Memory B cell (primary cell): ENCODE measurements around the gene AP4M1.
"Not testable (repeated sequence)": the region's sequence is repeated elsewhere in the genome, so short reads cannot be mapped to it uniquely, and the experiment has no call there.

ENCODE experiments used
- ATAC-seq: fragments of 150-1000 bp; cut with Tn5 transposase; 2 replicates; pipeline ENCODE4 v1.10.0; 2021; ENCODE audit warnings: low read depth, mild to moderate bottlenecking, moderate library complexity
- DNase-seq, 2 donors: peaks; one replicate each; pipeline ENCODE4 v3.0.0; 2022; ENCODE audit warnings: low spot score in 2 of 2
- H3K27ac Mint-ChIP-seq: one replicate; pipeline ENCODE4 v1.8.0; 2022; ENCODE audit warnings: mild to moderate bottlenecking, moderate library complexity, mixed read lengths
- H3K27me3 Mint-ChIP-seq: one replicate; pipeline ENCODE4 v1.8.0; 2022; ENCODE audit warnings: mixed read lengths
- H3K36me3 Mint-ChIP-seq: one replicate; pipeline ENCODE4 v1.8.0; 2022; ENCODE audit warnings: mild to moderate bottlenecking, mixed read lengths
- H3K4me1 Mint-ChIP-seq: one replicate; pipeline ENCODE4 v1.8.0; 2022; ENCODE audit warnings: mixed read lengths
- H3K4me3 Mint-ChIP-seq: one replicate; pipeline ENCODE4 v1.8.0; 2022; ENCODE audit warnings: mild to moderate bottlenecking, moderate library complexity, mixed read lengths
- H3K9me3 Mint-ChIP-seq: one replicate; pipeline ENCODE4 v1.8.0; 2022; ENCODE audit warnings: mixed read lengths

Gene AP4M1

DNA sequence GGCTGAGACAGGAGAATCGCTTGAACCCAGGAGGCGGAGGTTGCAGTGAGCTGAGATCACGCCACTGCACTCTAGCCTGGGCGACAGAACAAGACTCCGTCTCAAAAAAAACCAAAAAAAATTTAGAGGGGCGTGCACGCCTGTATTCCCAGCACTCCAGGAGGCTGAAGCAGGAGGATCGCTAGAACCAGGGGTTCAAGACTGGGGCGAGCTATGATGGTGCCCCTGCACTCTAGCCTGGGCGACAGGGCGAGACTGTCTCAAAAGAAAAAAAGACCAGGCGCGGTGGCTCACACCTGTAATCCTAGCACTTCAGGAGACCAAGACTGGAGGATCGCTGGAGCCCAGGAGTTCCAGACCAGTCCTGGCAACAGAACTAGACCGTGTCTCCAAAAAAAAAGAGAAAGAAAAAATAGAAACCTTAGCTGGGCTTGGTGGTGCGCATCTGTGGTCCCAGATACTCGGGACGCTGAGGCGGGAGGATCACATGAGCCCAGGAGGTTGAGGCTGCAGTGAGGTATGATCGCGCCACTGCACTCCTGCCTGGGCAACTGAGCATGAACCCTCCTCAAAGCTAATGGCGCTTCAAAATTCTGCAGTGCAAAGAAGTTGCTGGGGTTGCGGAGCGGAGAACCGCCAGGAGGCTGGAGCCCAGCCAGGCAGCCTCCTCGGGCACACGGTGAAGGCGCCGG, 24.9 kb downstream of the AP4M1 start:
- peaks cover 20% of the 10 kb centered on the region for H3K4me1 Mint-ChIP-seq
- no peak for DNase-seq
- H3K36me3 Mint-ChIP-seq: peaks cover 3% of the 10 kb centered on the region
- peak overlapping the region; percentile 100 for H3K4me3 Mint-ChIP-seq
- H3K27ac Mint-ChIP-seq: peak overlapping the region; percentile 99
- no peaks in the 10 kb centered on the region for H3K27me3 Mint-ChIP-seq
- no peak for ATAC-seq
- H3K9me3 Mint-ChIP-seq: no peaks in the 10 kb centered on the region

DNA sequence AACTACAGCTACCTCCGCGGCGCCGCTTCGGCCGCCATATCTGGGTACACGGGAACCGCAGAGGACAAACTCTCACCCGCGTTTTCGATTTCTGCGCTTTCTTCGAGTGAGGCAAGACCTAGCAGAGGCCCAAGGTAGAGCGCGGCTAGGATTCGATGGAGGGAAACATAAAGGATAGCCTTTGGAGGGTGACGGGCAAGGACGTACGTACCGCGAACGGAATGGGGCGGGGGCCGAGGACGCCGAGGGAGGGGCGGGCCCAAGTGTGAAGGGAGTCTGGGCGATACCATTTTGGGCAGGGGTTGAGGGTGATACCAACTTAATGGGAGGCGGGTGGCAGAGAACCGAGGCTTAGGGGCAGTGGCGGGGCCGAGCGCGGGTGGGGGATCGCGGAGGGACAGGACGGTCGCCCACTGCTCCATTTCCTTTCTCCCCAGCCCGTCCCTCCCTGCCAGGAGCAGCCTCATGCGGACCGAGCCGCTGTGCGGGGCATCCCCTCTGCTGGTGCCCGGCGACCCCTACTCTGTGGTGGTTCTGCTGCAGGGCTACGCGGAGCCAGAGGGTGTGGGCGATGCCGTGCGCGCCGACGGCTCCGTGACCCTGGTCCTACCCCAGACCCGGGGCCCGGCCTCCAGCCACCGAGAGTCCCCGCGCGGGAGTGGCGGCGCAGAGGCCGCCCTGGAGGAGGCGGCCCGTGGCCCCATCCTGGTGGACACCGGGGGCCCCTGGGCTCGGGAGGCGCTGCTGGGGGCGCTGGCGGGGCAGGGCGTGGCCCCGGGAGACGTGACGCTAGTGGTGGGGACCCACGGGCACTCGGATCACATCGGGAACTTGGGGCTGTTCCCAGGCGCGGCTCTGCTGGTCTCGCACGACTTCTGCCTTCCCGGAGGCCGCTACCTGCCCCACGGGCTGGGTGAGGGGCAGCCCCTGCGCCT, 25.8 kb downstream of the AP4M1 start, which contains the start of gene MBLAC1:
Gene MBLAC1, plus strand, starts transcription at position 37 of the 935 bp plus-strand sequence. Its CDS starts 429 bp downstream, at position 466.
- peak; percentile 90 to 94 for DNase-seq
- Mint-ChIP-seq H3K4me3 (peak within 1 kb of the TSS; percentile 100), H3K27ac (peak within 1 kb of the TSS; percentile 99), H3K4me1 (peaks cover 20% of the 10 kb centered on the region), H3K9me3 (no peaks in the 10 kb centered on the region), H3K36me3 (peaks cover 3% of the 10 kb centered on the region), H3K27me3 (no peaks in the 10 kb centered on the region)
- peak; percentile 75 for ATAC-seq

- Mint-ChIP-seq H3K27me3 (no peaks in the 10 kb centered on the region), H3K27ac (no peak overlapping the region), H3K4me3 (peak overlapping the region; percentile 100), H3K4me1 (peaks cover 21% of the 10 kb centered on the region), H3K9me3 (no peaks in the 10 kb centered on the region), H3K36me3 (no peaks in the 10 kb centered on the region)
- DNase-seq (peak in 1 of 2 donors; percentile 59), ATAC-seq (no peak)
Observed at GRCh38 chr7:100127866-100128636, 26.6 kb downstream of the AP4M1 start.

DNA sequence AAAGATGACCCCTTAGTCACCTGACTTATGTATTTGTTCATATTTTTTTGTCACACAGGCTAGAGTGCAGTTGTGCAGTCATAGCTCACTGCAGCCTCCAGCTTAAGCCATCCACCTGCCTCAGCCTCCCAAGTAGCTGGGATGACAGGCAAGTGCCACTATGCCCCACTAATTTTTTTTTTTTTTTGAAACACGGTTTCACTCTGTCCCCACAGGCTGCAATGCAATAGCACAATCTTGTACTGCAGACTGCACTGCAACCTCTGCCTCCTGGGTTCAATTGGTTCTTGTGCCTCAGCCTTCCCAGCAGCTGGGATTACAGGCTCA, 27.2 kb downstream of the AP4M1 start:
- ATAC-seq: no peak
- Mint-ChIP-seq H3K9me3 (no peaks in the 10 kb centered on the region), H3K36me3 (no peaks in the 10 kb centered on the region), H3K27me3 (no peaks in the 10 kb centered on the region), H3K4me1 (peaks cover 21% of the 10 kb centered on the region), H3K27ac (no peak overlapping the region), H3K4me3 (peak overlapping the region; percentile 27)
- DNase-seq: no peak

GRCh38 chr7:100130220-100130607, 28.8 kb downstream of the AP4M1 start:
- not testable (repeated sequence) for H3K9me3 Mint-ChIP-seq, H3K36me3 Mint-ChIP-seq, H3K27me3 Mint-ChIP-seq, H3K4me3 Mint-ChIP-seq, ATAC-seq, H3K27ac Mint-ChIP-seq, DNase-seq
- H3K4me1 Mint-ChIP-seq: peaks cover 15% of the 10 kb centered on the region

DNA sequence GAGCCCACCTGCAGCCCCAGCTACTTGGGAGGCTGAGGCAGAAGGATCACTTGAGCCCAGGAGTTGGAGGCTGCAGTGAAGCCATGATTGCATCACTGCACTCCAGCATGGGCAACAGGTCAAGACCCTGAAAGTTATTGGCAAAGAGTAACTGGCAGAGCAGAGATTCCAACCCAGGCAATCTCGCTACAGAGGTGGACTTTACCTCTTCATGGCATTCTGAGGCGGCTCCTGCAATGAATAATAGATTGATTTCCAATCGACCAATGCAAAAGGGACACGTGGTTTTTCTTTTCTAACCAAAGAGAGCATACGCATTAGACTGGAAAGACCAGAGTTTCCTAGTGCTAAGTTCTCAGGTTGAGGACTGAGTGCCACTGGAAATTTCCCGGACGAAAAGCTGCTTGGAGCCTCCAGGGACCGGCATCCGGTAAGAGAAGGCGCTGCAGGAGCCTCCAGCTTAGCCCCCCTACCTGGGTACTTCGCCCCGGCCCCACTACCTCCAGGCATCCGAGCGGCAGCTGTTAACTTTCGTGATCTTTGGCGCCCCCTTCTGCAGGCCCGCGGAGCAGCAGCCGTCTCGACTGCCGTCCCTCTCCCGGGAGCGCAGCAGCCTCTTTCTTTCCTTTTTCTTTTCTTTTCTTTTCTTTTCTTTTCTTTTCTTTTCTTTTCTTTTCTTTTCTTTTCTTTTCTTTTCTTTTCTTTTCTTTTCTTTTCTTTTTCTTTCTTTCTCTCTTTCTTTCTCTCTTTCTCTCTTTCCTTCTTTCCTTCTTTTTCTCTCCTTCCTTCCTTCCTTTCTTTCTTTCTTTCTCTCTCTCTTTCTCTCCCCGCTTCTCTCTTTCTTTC, 29.4 kb downstream of the AP4M1 start:
- Mint-ChIP-seq H3K27me3 (no peaks in the 10 kb centered on the region), H3K4me1 (peaks cover 15% of the 10 kb centered on the region), H3K36me3 (no peaks in the 10 kb centered on the region), H3K27ac (no peak overlapping the region), H3K9me3 (no peaks in the 10 kb centered on the region), H3K4me3 (no peak overlapping the region)
- ATAC-seq: no peak
- DNase-seq: peak; percentile 82 to 88

DNA sequence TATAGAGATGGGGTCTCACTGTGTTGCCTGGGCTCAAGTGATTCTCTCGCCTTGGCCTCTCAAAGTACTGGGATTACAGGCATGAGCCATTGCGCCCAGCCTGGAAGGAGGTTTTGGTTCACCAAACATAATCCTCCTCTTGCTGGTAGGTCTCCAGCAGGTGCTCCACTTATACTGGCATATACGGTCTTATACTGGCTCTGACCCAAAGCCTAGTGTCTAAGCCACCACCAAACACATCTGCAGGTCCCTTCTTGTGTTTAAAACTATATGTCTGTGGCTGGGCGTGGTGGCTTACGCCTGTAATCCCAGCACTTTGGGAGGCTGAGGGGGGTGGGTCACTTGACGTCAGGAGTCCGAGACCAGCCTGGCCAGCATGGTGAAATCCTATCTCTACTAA, 30.7 kb downstream of the AP4M1 start:
- peaks cover 13% of the 10 kb centered on the region for H3K4me1 Mint-ChIP-seq
- no peak for DNase-seq
- peak overlapping the region; percentile 19 for H3K27ac Mint-ChIP-seq
- no peak overlapping the region for H3K4me3 Mint-ChIP-seq
- H3K36me3 Mint-ChIP-seq: no peaks in the 10 kb centered on the region
- H3K27me3 Mint-ChIP-seq: no peaks in the 10 kb centered on the region
- H3K9me3 Mint-ChIP-seq: no peaks in the 10 kb centered on the region
- ATAC-seq: no peak

DNA sequence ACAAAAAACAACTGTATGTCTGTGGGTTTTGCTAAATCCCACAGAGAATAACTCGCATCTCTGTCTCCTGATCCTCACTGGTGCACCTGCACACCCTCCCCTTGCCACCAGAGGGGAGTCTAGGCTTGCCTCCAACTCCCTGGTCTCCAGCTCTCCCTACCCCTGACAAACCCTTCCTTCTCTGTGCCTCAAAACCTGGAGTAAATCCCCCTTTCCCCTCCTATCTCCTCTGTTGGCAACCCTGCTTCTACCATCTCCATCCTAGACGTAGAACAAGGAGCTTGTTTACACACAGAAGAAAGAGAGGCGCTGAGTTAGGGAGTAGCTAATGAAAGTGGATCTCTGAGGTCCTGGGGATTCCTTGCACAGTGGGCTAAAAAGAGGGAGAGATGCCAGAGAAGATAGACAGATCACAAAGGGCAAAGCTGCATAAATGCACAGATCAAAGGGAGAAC, 31.3 kb downstream of the AP4M1 start:
- Mint-ChIP-seq H3K4me1 (peaks cover 15% of the 10 kb centered on the region), H3K27ac (no peak overlapping the region), H3K36me3 (no peaks in the 10 kb centered on the region), H3K4me3 (peak overlapping the region; percentile 30), H3K27me3 (no peaks in the 10 kb centered on the region), H3K9me3 (no peaks in the 10 kb centered on the region)
- DNase-seq: peak; percentile 55 to 63
- ATAC-seq: peak; percentile 85

DNA sequence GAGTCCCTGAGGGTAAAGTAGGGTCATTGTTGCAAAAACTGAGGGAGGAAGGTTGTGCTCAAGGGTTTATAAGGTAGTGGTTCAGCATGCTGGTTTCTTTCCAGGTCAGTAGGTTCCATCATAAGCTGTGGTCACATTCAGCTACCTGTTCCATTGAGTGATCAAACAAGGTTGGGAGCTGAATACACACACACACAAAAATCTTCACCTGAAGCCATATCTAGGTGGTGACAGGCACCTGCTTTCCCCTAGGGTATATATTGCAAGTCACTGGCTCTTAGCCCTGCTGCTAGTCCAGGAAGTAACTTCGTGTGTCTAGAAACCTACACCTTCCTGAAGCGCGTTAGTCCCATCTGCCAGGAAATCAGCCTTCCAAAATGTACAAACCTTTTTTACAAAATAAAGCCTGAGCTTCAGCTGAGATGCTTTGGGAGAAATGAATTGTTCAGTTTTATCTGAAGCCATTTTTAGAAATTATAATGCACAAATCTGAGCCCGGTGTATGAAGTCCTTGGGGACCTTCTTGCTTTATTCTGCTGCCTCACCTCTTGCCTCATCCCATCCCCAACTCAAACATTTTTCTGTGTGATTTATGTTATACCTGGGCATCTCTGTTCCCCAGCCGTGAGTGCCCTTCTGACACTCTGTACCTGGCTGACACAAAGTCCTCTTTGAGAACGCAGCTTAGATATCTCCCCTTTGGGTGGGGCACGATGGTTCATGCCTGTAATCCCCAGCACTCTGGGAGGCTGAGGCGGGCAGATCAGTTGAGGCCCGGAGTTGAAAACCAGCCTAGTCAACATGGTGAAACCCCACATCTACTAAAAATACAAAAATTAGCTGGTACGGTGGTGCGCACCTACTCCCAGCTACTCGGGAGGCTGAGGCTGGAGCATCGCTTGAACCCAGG, 36.7 kb downstream of the AP4M1 start:
- peak; percentile 91 for ATAC-seq
- Mint-ChIP-seq H3K4me3 (peak overlapping the region; percentile 55), H3K27ac (no peak overlapping the region)

GRCh38 chr7:100141555-100141949, 40.1 kb downstream of the AP4M1 start:
- no peak overlapping the region for H3K4me3 Mint-ChIP-seq
- no peaks in the 10 kb centered on the region for H3K36me3 Mint-ChIP-seq
- no peak for DNase-seq
- no peak for ATAC-seq
- peaks cover 11% of the 10 kb centered on the region for H3K4me1 Mint-ChIP-seq
- H3K27ac Mint-ChIP-seq: no peak overlapping the region
- H3K27me3 Mint-ChIP-seq: peaks cover 3% of the 10 kb centered on the region
- no peaks in the 10 kb centered on the region for H3K9me3 Mint-ChIP-seq

More for the DNA sequence above, 36.7 kb downstream of the AP4M1 start:
- Mint-ChIP-seq H3K9me3 (no peaks in the 10 kb centered on the region), H3K4me1 (peaks cover 11% of the 10 kb centered on the region), H3K36me3 (no peaks in the 10 kb centered on the region), H3K27me3 (peaks cover 3% of the 10 kb centered on the region)
- no peak for DNase-seq

DNA sequence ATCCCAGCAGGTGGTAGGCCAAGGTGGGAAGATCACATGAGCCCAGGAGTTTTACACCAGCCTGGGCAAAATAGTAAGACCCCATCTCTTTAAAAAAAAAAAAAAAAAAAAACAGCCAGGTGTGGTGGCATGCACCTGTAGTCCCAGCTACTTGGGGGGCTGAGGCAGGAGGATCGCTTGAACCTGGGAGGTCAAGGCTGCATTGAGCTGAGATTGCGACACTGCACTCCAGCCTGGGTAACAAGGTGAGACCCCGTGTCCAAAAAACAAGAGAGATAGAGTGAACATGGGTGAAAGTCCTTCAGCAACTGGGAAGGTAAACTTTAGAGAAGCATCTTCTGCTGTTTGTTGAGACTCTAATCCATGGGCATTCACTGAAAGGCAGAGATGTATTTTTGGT, 41.0 kb downstream of the AP4M1 start:
- ATAC-seq (no peak), DNase-seq (no peak)
- peaks cover 3% of the 10 kb centered on the region for H3K27me3 Mint-ChIP-seq
- H3K36me3 Mint-ChIP-seq: no peaks in the 10 kb centered on the region
- H3K4me1 Mint-ChIP-seq: peaks cover 11% of the 10 kb centered on the region
- no peak overlapping the region for H3K4me3 Mint-ChIP-seq
- no peak overlapping the region for H3K27ac Mint-ChIP-seq
- no peaks in the 10 kb centered on the region for H3K9me3 Mint-ChIP-seq

- not testable (repeated sequence) for H3K9me3 Mint-ChIP-seq, DNase-seq
- peaks cover 19% of the 10 kb centered on the region for H3K4me1 Mint-ChIP-seq
Observed at GRCh38 chr7:100146350-100146749, 44.9 kb downstream of the AP4M1 start.

More at GRCh38 chr7:100146350-100146749, 44.9 kb downstream of the AP4M1 start:
- not testable (repeated sequence) for H3K4me3 Mint-ChIP-seq, H3K27ac Mint-ChIP-seq, H3K36me3 Mint-ChIP-seq, ATAC-seq, H3K27me3 Mint-ChIP-seq
